ENCODE results near the gene MACO1.
"Not testable (repeated sequence)": the region's sequence is repeated elsewhere in the genome, so short reads cannot be mapped to it uniquely, and the experiment has no call there.

The MACO1 gene

GRCh38 chr1:25458541-25459298, 28.0 kb downstream of the MACO1 start:
- DNase-seq (ENCODE audit: low read depth), result peak; percentile 51

DNA sequence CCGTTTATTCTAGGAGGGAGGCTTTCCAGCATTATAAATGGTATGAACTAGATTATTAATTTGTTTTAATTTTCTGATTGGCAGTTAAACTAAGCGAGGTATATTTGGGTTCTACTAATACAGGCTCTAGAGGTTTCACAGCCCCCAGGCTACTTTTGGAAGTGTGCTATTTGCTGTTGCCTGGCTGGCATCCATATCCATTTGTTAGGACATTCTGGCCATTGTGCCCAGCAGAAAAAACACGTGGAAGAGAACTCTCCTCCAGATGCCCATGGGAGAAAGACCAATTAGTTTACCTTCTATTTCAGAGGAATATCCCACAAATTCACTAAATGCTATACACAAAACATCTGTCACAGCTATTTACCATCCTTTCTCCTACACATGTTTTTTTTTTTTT, 29.3 kb downstream of the MACO1 start:
- DNase-seq (ENCODE audit: low read depth), result no peak

GRCh38 chr1:25460816-25461215, 30.1 kb downstream of the MACO1 start:
- DNase-seq (ENCODE audit: low read depth), result not testable (repeated sequence)

DNA sequence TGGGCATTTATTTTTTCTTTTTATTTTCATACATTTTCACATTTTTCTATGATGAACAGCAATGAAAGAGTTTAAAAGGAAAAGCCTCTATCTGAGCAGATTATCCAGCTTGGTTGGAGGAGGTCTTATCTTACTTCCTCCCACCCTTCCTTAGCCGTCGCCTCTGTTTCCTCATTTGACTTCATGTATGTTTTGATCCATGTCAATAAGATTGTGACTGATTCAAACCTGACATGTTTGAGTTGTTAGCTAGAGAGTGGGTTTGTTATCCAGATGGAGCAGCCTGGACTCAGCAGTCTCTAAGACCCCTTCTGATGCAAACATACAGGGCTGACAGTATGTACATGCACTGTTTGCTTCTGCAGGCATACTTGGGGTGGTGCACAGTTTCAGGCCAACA, 31.2 kb downstream of the MACO1 start:
- no peak for DNase-seq (ENCODE audit: low read depth)

GRCh38 chr1:25462732-25463131, 32.0 kb downstream of the MACO1 start:
- no peak for DNase-seq (ENCODE audit: low read depth)

DNA sequence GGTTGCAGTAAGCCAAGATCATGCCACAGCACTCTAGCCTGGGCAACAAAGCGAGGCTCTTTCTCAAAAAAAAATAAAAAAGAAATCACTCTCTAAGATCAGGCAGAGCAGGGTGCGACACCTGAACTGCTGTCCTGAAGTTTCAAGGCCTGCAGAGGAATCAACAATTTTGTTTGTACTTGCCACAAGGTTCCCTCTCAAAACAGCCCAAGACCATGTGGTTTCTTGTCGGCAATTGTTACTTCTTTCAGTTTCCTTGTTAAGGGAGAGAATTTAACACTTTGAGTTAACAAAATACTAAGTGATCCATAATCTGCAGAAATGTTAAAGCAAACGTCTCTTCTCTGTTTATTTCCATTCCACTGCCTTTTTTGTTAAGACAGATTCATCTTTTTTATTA, 36.5 kb downstream of the MACO1 start:
- DNase-seq (ENCODE audit: low read depth), result no peak

DNA sequence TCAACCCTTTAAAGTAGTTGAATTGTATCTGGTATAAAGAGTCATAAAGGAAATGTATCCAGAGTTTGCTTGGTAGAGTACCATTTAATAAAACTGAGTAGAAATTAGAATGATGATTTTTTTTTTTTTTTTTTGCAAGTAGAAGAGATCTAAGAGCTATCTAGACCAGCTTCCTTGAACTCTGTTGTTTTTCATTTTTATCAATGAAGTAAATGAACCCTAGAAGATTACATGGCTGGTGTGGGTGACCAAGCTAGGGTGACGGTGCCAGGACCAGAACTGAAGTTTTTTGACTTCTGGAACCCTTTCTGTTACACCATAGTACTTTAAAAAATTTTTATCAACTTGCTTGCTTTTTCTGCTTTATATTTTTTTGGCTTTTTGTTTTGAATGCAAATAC, 36.9 kb downstream of the MACO1 start:
- DNase-seq (ENCODE audit: low read depth), result no peak

GRCh38 chr1:25468033-25468432, 37.3 kb downstream of the MACO1 start:
- DNase-seq (ENCODE audit: low read depth), result no peak

- no peak for DNase-seq (ENCODE audit: low read depth)
These were observed 38.5 kb downstream of the MACO1 start for GRCh38 chr1:25469177-25469576.

- DNase-seq (ENCODE audit: low read depth), result no peak
These were observed 41.8 kb downstream of the MACO1 start for GRCh38 chr1:25472471-25472870.

- DNase-seq (ENCODE audit: low read depth), result no peak
These were observed 43.0 kb downstream of the MACO1 start for GRCh38 chr1:25473653-25474225.

GRCh38 chr1:25474439-25475047, 43.8 kb downstream of the MACO1 start:
- no peak for DNase-seq (ENCODE audit: low read depth)

GRCh38 chr1:25476186-25477097, 45.7 kb downstream of the MACO1 start:
- no peak for DNase-seq (ENCODE audit: low read depth)

DNA sequence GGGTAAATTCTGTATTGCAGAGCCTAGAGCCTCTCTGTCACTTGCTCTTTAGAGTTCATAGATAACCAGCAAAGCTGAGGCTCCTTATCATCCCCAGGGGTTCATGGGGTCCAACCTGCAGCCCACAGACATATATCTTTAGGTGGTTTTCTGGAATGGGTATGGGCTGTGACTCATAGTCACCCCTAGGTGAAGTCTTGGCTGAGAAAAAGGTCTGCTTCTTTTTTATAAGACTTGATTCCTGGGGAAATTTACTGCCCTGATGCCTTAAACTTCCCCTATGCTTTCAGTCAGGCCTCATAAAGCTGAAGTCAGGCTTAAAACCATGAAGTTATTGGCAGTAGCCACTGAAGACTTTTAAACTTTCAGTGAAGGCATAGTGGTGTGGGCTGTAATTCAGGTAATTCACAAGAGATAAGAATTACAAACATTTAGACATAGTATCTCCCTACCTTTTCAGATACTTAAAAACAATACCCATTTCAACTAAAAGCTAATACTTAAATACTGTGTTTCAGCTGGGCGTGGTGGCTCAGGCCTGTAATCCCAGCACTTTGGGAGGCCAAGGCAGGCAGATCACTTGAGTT, 46.8 kb downstream of the MACO1 start:
- no peak for DNase-seq (ENCODE audit: low read depth)

DNA sequence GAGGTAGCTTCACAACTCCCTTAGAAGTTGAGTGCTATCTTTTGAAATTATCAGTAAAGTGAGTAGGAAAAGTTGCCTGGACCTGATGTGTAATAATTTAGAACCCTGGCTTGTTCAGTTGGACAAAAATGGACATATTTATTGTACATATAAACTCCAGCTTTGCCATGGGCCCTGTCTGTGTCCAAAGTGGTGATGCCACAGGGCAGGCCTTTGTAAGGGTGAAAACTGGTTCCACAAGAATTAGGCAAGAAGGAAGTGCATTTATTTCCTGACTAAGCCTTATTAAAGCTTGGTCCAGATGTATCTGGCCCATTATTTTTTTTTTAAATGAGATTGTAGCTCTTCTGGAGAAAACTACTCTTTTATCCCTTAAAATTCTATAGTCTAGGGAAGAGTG, 47.9 kb downstream of the MACO1 start:
- DNase-seq (ENCODE audit: low read depth), result no peak

- DNase-seq (ENCODE audit: low read depth), result no peak
These were observed 50.9 kb downstream of the MACO1 start for GRCh38 chr1:25481625-25482024.

GRCh38 chr1:25482211-25482610, 51.5 kb downstream of the MACO1 start:
- no peak for DNase-seq (ENCODE audit: low read depth)

DNA sequence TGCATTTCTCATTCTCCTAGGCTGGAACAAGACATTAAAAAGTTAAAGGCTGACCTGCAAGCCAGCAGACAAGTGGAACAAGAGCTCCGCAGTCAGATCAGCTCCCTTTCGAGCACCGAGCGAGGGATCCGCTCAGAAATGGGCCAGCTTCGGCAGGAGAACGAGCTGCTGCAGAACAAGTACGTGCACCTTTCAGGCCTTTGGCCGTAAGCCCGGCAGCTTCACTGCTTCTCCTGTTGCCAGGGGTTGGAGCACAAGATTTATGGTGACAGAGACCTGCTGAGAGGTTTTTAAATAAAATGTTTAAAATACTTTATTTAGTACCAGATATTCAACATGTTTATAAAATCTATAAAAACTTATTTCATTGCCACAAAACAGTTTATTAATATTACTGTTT, 53.4 kb downstream of the MACO1 start:
- DNase-seq (ENCODE audit: low read depth), result no peak

DNA sequence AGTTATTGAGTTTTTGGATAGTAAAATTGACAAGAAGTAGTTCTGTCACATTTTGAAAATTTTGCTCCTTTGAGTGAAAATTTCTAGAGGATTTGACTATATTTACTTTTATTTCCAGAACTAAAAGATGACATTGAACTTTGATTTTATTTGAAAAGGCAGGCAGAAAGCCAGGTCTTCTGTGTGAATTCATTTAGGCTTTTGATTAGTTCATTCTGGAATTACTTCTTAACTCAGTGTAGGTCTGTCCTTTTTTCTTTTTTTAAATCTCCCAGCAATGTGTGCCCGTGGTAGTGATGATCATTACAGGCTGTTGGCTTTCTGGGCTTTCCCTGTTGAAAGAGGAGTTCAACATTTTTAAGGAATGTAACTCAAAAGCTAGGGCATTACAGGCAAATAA, 53.8 kb downstream of the MACO1 start:
- no peak for DNase-seq (ENCODE audit: low read depth)

- DNase-seq (ENCODE audit: low read depth), result no peak
These were observed 55.1 kb downstream of the MACO1 start for GRCh38 chr1:25485536-25486411.

- DNase-seq (ENCODE audit: low read depth), result no peak
These were observed 55.9 kb downstream of the MACO1 start for GRCh38 chr1:25486602-25487001.

All from non-pigmented ciliary epithelial cell (primary cell).